IMR-90 (cell line): ENCODE data around the gene GBA2. TPM values are rescaled to one million over a fixed set of nuclear protein-coding genes. Genes with fewer than 3 reads are reported as not detected.

ENCODE experiments used
- ATAC-seq: fragments of 200-7000 bp; cut with Tn5 transposase; 2 replicates; pipeline ENCODE4 v1.9.1; 2020; ENCODE audit warnings: low read depth, mild to moderate bottlenecking, moderate library complexity
- BruUV-seq: library from RNA; stranded (reverse); fragments of 400-500 nt; replicated peaks from 2 replicates; lab custom pipeline; 2021; lab: Mats Ljungman, UMichigan
- CTCF ChIA-PET: fragments of 300-600 bp; formaldehyde crosslinking; extraction: SDS; loops from one replicate; lab custom pipeline; 2021; ENCODE audit warnings: antibody characterized with exemption; lab: Yijun Ruan, JAX
- POLR2A ChIA-PET: fragments of 300-600 bp; sonication (Branson Sonifier 250); formaldehyde crosslinking; loops from one replicate; lab custom pipeline; 2022; ENCODE audit warnings: antibody characterized with exemption; ENCODE audit not compliant: unreplicated experiment; lab: Charles Lee
- DNase-seq: peaks from one replicate; pipeline ENCODE4 v3.0.0; 2013
- H2AFZ ChIP-seq: replicated peaks from 2 replicates; pipeline ENCODE3; 2013; ENCODE audit warnings: low read length, mild to moderate bottlenecking; ENCODE audit not compliant: poor library complexity
- H2AK5ac ChIP-seq: 2 replicates; pipeline ENCODE4 v1.6.1; 2013; ENCODE audit warnings: low read depth, low read length, inconsistent platforms
- H2AK9ac ChIP-seq: replicated peaks from 2 replicates; pipeline ENCODE3; 2013; ENCODE audit warnings: mild to moderate bottlenecking, low read depth, low read length, moderate library complexity; ENCODE audit not compliant: poor library complexity
- H2BK120ac ChIP-seq: 2 replicates; pipeline ENCODE4 v1.6.1; 2013; ENCODE audit warnings: low read depth, low read length, inconsistent platforms
- H2BK15ac ChIP-seq: 3 replicates; pipeline ENCODE4 v1.6.1; 2013; ENCODE audit warnings: low read depth, low read length, inconsistent platforms
- H2BK20ac ChIP-seq: 2 replicates; pipeline ENCODE4 v1.6.1; 2013; ENCODE audit warnings: low read depth, mild to moderate bottlenecking, inconsistent platforms, low read length, moderate library complexity
- H2BK5ac ChIP-seq: 2 replicates; pipeline ENCODE4 v1.6.1; 2013; ENCODE audit warnings: mild to moderate bottlenecking, low read depth, low read length, inconsistent platforms; ENCODE audit not compliant: poor library complexity, severe bottlenecking
- H3K14ac ChIP-seq: replicated peaks from 2 replicates; pipeline ENCODE4 v1.6.1; 2013; ENCODE audit warnings: low read depth, low read length, inconsistent platforms
- H3K18ac ChIP-seq: 2 replicates; pipeline ENCODE4 v1.6.1; 2013; ENCODE audit warnings: low read depth, low read length, control low read depth
- H3K23ac ChIP-seq: 2 replicates; pipeline ENCODE4 v1.6.1; 2013; ENCODE audit warnings: low read depth, low read length, inconsistent platforms
- H3K27ac ChIP-seq: 2 replicates; pipeline ENCODE4 v1.5.1; 2013; ENCODE audit warnings: mild to moderate bottlenecking, control low read depth, low read length; ENCODE audit not compliant: insufficient read depth
- H3K27me3 ChIP-seq: 2 replicates; pipeline ENCODE4 v1.6.1; 2013; ENCODE audit warnings: low read length; ENCODE audit not compliant: control insufficient read depth, insufficient read depth
- H3K36me3 ChIP-seq: 2 replicates; pipeline ENCODE4 v1.6.1; 2013; ENCODE audit warnings: low read length, mixed read lengths; ENCODE audit not compliant: control insufficient read depth, insufficient read depth
- H3K4ac ChIP-seq: 2 replicates; pipeline ENCODE4 v1.6.1; 2013; ENCODE audit warnings: low read depth, low read length, inconsistent platforms
- H3K4me1 ChIP-seq: 2 replicates; pipeline ENCODE4 v1.6.1; 2013; ENCODE audit warnings: low read length, mixed read lengths; ENCODE audit not compliant: control insufficient read depth, insufficient read depth
- H3K4me2 ChIP-seq: 2 replicates; pipeline ENCODE4 v1.6.1; 2013; ENCODE audit warnings: low read depth, mild to moderate bottlenecking, control low read depth, low read length, moderate library complexity
- H3K4me3 ChIP-seq: 2 replicates; pipeline ENCODE4 v1.5.1; 2013; ENCODE audit warnings: low read depth, mild to moderate bottlenecking, control low read depth, low read length, moderate library complexity; ENCODE audit not compliant: insufficient read depth
- H3K56ac ChIP-seq: 2 replicates; pipeline ENCODE4 v1.6.1; 2013; ENCODE audit warnings: low read length, inconsistent platforms; ENCODE audit not compliant: insufficient read depth; ENCODE audit errors: extremely low read depth
- H3K79me1 ChIP-seq, 2 experiments: 2 replicates each; pipeline ENCODE4 v1.6.1; 2013; ENCODE audit warnings: low read length in 2 of 2, inconsistent platforms in 1 of 2, low read depth in 1 of 2
- H3K9ac ChIP-seq: 2 replicates; pipeline ENCODE4 v1.6.1; 2013; ENCODE audit warnings: low read depth, low read length, control low read depth
- H3K9me1 ChIP-seq: 2 replicates; pipeline ENCODE4 v1.6.1; 2013; ENCODE audit warnings: low read length, inconsistent platforms; ENCODE audit not compliant: insufficient read depth
- H3K9me3 ChIP-seq: 2 replicates; pipeline ENCODE4 v1.6.1; 2013; ENCODE audit warnings: low read length; ENCODE audit not compliant: control insufficient read depth, insufficient read depth
- H4K20me1 ChIP-seq: 2 replicates; pipeline ENCODE4 v1.6.1; 2013; ENCODE audit warnings: low read length, inconsistent platforms; ENCODE audit not compliant: insufficient read depth
- H4K5ac ChIP-seq: 2 replicates; pipeline ENCODE4 v1.6.1; 2013; ENCODE audit warnings: mild to moderate bottlenecking, low read depth, low read length, control low read depth
- H4K8ac ChIP-seq, 2 experiments: 2 replicates each; pipeline ENCODE4 v1.6.1; 2013; ENCODE audit warnings: low read depth in 2 of 2, low read length in 2 of 2, control low read depth in 1 of 2, inconsistent platforms in 1 of 2
- H4K91ac ChIP-seq: 2 replicates; pipeline ENCODE4 v1.6.1; 2013; ENCODE audit warnings: low read depth, low read length, inconsistent platforms; ENCODE audit not compliant: insufficient read depth
- BHLHE40 ChIP-seq: fragments of 150-350 bp; IDR thresholded peaks from 2 replicates; pipeline ENCODE4 v1.6.1; 2016; ENCODE audit warnings: mild to moderate bottlenecking, low read depth, low read length
- CHD1 ChIP-seq: IDR thresholded peaks from 2 replicates; pipeline ENCODE4 v1.6.1; 2012; ENCODE audit warnings: low read depth, low read length, improper control_type of control experiment
- FOS ChIP-seq: fragments of 150-350 bp; IDR thresholded peaks from 2 replicates; pipeline ENCODE4 v1.6.1; 2016; ENCODE audit warnings: low read depth, low read length
- MAFK ChIP-seq: IDR thresholded peaks from 2 replicates; pipeline ENCODE4 v1.6.1; 2012; ENCODE audit warnings: low read depth, low read length, improper control_type of control experiment
- MAZ ChIP-seq: IDR thresholded peaks from 2 replicates; pipeline ENCODE4 v1.6.1; 2012; ENCODE audit warnings: low read depth, mild to moderate bottlenecking, low read length, improper control_type of control experiment, moderate library complexity, borderline replicate concordance
- NFE2L2 ChIP-seq: fragments of 150-350 bp; IDR thresholded peaks from 2 replicates; pipeline ENCODE4 v1.6.1; 2016; ENCODE audit warnings: low read depth, mild to moderate bottlenecking, low read length
- POLR2A ChIP-seq: IDR thresholded peaks from 2 replicates; pipeline ENCODE4 v1.6.1; 2012; ENCODE audit warnings: mild to moderate bottlenecking, low read depth, low read length
- RAD21 ChIP-seq: IDR thresholded peaks from 2 replicates; pipeline ENCODE4 v1.6.1; 2012; ENCODE audit warnings: low read length, improper control_type of control experiment
- RFX5 ChIP-seq: IDR thresholded peaks from 2 replicates; pipeline ENCODE4 v1.8.0; 2012; ENCODE audit warnings: low read depth, mild to moderate bottlenecking, low read length, moderate library complexity
- WGBS, 2 experiments: methylation state at CpG; one replicate each; pipeline versions ENCODE4 v1.1.5 to v1.1.7; 2013; ENCODE audit warnings: missing lambda C conversion rate in 2 of 2; ENCODE audit not compliant: insufficient read length in 1 of 2; ENCODE audit errors: extremely low coverage in 2 of 2; 5-methylcytosine and 5-hydroxymethylcytosine counted together
- dilution Hi-C: fragments of 300-500 bp; cut with HindIII; formaldehyde crosslinking; loops from one replicate; pipeline ENCODE4 v1.14.3; 2018; ENCODE audit warnings: low sequenced_read_pairs; ENCODE audit not compliant: unreplicated experiment
- in situ Hi-C: fragments of 300-500 bp; cut with MboI; formaldehyde crosslinking; loops from 3 replicates; pipeline ENCODE4 v1.14.3; 2019; ENCODE audit warnings: low sequenced_read_pairs, inconsistent platforms, mixed read lengths
- intact Hi-C: fragments of 100-400 bp; cut with micrococcal nuclease; formaldehyde crosslinking; loops from 2 replicates; pipeline ENCODE4 v1.10.0; 2022
- polyA plus RNA-seq, 3 experiments: library from polyadenylated mRNA; depleted of rRNA; stranded (reverse); fragments of >200 nt; gene quantifications; 2 replicates each; pipeline ENCODE4 v1.2.3, GENCODE V29; 2012; ENCODE audit warnings: low replicate concordance in 1 of 3
- total RNA-seq: library from RNA; depleted of rRNA; stranded (reverse); fragments of >200 nt; gene quantifications from 2 replicates; pipeline ENCODE4 v1.2.3, GENCODE V29; 2012
- TF ChIP-seq, protein P1 (sequence below): fragments of 150-350 bp; IDR thresholded peaks from 2 replicates; pipeline ENCODE4 v1.6.1; 2017; ENCODE audit warnings: mild to moderate bottlenecking, antibody characterized with exemption, low read length, low read depth
- TF ChIP-seq, protein P2 (sequence below): conservative IDR thresholded peaks from 2 replicates; pipeline ENCODE4 v1.5.1; 2012; ENCODE audit warnings: mild to moderate bottlenecking, low read depth, low read length, improper control_type of control experiment
- TF ChIP-seq, protein P3 (sequence below): fragments of 150-350 bp; IDR thresholded peaks from 2 replicates; pipeline ENCODE4 v1.6.1; 2016; ENCODE audit warnings: low read depth, mild to moderate bottlenecking, low read length, moderate library complexity, borderline replicate concordance

Gene GBA2
- total and polyA plus RNA-seq, 2 of the 4 experiments (the other 2 are of a cell fraction), result 18.1 to 38.2 TPM

DNA sequence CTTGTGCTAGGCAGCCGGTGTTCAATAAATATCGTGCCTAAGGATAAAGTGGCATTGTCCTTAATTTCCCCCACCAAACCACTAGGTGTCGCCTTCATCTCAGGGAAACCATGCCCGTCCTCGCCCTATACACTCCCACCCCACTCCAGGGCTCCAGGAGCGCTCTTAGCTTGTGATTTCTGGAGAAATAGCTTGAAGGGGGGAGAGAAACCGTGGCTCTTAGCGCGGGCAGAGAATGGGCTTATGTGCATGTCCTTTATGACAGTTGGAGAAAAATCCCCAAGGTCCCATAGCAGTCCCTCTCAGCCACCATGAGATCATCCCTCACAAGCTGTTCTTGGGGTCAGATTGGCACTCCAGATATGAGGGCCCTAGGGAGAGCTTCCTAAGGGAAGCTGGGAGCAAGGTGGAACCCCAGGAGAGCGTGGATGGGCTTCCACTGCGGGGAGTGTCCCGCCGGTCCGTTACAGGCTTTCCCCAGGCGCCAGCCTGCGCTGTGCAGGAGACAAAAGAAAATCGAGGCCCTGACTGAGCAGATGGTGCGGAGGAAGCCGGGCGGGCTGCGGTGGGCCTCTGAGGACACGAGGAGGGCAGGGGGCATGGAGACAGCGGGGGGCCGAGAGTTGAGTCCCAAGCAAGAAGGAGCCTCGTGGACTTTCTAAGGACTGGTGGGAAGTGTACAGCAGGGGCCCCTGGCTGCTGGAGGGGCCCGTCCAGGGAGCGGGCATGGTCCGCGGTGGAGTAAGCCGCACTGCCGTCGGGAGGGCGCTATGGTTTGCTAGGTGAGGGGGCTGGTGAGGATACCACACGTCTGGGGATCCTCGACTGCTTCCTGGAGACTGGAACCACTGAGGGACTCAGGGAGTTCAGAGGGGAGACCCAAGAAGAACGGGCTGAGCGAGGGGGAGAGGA, 41.6 kb upstream of the GBA2 start:
- Histone ChIP-seq H2BK15ac (peak overlapping the region; percentile 64; the same call in 2 of the 3 replicates), H2BK5ac (peak overlapping the region; percentile 69), H2BK20ac (peak overlapping the region; percentile 68), H3K9me1 (peaks cover 29% of the 10 kb centered on the region), H3K27ac (peak overlapping the region; percentile 68), H4K8ac (peak overlapping the region; percentile 96 to 99), H3K9ac (peak overlapping the region; percentile 62), H4K5ac (peak overlapping the region; percentile 100), H3K4me2 (peak overlapping the region; percentile 54; the same call in 1 of the 2 replicates), H3K23ac (peak overlapping the region; percentile 91; the same call in 1 of the 2 replicates), H2AK5ac (peak overlapping the region; percentile 75), H3K9me3 (no peaks in the 10 kb centered on the region), H3K14ac (peak overlapping the region; percentile 82), H2BK120ac (peak overlapping the region; percentile 79), H4K91ac (peak overlapping the region; percentile 82; the same call in 1 of the 2 replicates), H3K36me3 (no peaks in the 10 kb centered on the region), H2AK9ac (peak overlapping the region; percentile 97), H2AFZ (peak overlapping the region; percentile 93), H3K4me1 (peaks cover 28% of the 10 kb centered on the region), H3K4me3 (no peak overlapping the region), H3K18ac (peak overlapping the region; percentile 71), H3K4ac (peak overlapping the region; percentile 99), H4K20me1 (no peaks in the 10 kb centered on the region), H3K56ac (no peak overlapping the region; the same call in 1 of the 2 replicates), H3K27me3 (peaks cover 5% of the 10 kb centered on the region), H3K79me1 (peaks cover 22 to 40% of the 10 kb centered on the region in 2 experiments)
- peak; percentile 85 for ATAC-seq
- CTCF ChIA-PET, result interaction anchor here (0.6 to 2.1 kb wide), 27 partner anchors 13 to 251 kb away, joined by 3 to 25 read pairs (median 3); partner anchors contain the start of genes OR13J1 and SPAG8
- 58% methylated on average over 11 of the region's 37 CpGs; no CpG with 5 or more reads in 1 of the 2 experiments for WGBS, 2 experiments
- BruUV-seq, result no TSS peak
- in situ Hi-C loops, result no loop called here
- dilution Hi-C loops, result no loop called here
- DNase-seq, result peak; percentile 83
- intact Hi-C loops, result loop anchor here (1.0 to 2.0 kb wide), 5 partner anchors 22 to 155 kb away; partner anchors contain the start of gene SPAG8
- POLR2A ChIA-PET, result interaction anchor here (0.8 kb wide), 1 partner anchor 92 kb away, joined by 3 read pairs; no protein-coding TSS in a partner anchor
- TF ChIP-seq RFX5 (no peak), RAD21 (peak; percentile 99), NFE2L2 (no peak), MAFK (peak; percentile 12; the same call in 1 of the 2 replicates), CHD1 (no peak), BHLHE40 (no peak), MAZ (peak; percentile 76), POLR2A (peak; percentile 47; the same call in 1 of the 2 replicates), FOS (no peak)
- TF ChIP-seq, protein P1, sequence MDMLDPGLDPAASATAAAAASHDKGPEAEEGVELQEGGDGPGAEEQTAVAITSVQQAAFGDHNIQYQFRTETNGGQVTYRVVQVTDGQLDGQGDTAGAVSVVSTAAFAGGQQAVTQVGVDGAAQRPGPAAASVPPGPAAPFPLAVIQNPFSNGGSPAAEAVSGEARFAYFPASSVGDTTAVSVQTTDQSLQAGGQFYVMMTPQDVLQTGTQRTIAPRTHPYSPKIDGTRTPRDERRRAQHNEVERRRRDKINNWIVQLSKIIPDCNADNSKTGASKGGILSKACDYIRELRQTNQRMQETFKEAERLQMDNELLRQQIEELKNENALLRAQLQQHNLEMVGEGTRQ, result no peak
- TF ChIP-seq, protein P2, sequence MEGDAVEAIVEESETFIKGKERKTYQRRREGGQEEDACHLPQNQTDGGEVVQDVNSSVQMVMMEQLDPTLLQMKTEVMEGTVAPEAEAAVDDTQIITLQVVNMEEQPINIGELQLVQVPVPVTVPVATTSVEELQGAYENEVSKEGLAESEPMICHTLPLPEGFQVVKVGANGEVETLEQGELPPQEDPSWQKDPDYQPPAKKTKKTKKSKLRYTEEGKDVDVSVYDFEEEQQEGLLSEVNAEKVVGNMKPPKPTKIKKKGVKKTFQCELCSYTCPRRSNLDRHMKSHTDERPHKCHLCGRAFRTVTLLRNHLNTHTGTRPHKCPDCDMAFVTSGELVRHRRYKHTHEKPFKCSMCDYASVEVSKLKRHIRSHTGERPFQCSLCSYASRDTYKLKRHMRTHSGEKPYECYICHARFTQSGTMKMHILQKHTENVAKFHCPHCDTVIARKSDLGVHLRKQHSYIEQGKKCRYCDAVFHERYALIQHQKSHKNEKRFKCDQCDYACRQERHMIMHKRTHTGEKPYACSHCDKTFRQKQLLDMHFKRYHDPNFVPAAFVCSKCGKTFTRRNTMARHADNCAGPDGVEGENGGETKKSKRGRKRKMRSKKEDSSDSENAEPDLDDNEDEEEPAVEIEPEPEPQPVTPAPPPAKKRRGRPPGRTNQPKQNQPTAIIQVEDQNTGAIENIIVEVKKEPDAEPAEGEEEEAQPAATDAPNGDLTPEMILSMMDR, result peak; percentile 97
- TF ChIP-seq, protein P3, sequence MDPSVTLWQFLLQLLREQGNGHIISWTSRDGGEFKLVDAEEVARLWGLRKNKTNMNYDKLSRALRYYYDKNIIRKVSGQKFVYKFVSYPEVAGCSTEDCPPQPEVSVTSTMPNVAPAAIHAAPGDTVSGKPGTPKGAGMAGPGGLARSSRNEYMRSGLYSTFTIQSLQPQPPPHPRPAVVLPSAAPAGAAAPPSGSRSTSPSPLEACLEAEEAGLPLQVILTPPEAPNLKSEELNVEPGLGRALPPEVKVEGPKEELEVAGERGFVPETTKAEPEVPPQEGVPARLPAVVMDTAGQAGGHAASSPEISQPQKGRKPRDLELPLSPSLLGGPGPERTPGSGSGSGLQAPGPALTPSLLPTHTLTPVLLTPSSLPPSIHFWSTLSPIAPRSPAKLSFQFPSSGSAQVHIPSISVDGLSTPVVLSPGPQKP, result no peak
